ENCODE results near the gene CD200. TPM values are rescaled to one million over a fixed set of nuclear protein-coding genes. Genes with fewer than 3 reads are reported as not detected.
"Not testable (repeated sequence)": the region's sequence is repeated elsewhere in the genome, so short reads cannot be mapped to it uniquely, and the experiment has no call there.

The CD200 gene
- total and polyA plus RNA-seq, 11 donors = 0.26 to 23.9 (median 0.81) TPM

GRCh38 chr3:112401617-112402016 is 68.7 kb downstream of the CD200 start:
- Histone ChIP-seq H3K4me1 (peaks cover 0 to 5% (median 0%) of the 10 kb centered on the region in 12 donors), H3K4me3 (no peak overlapping the region), H3K27ac (no peak overlapping the region), H3K27me3 (no peaks in the 10 kb centered on the region), H3K36me3 (no peaks in the 10 kb centered on the region), H3K9me3 (no peaks in the 10 kb centered on the region)
- ATAC-seq = no peak
- WGBS, 4 donors = 73 to 88% (median 86%) methylated on average over 2 of the region's 2 CpGs
- DNase-seq = no peak
- intact Hi-C loops (cut with DNase I) = no loop called here
- TF ChIP-seq POLR2A (IDR thresholded peaks at IDR 0.05) (no peak), CTCF (IDR thresholded peaks at IDR 0.05) (no peak)

- H3K27ac ChIP-seq = no peak overlapping the region
- H3K36me3 ChIP-seq = no peaks in the 10 kb centered on the region
- H3K4me1 ChIP-seq = peaks cover 0 to 1% (median 0%) of the 10 kb centered on the region in 12 donors
- no peaks in the 10 kb centered on the region for H3K9me3 ChIP-seq
- H3K4me3 ChIP-seq = no peak overlapping the region
- intact Hi-C loops (cut with DNase I) = no loop called here
- 95 to 98% (median 96%) methylated on average over 2 of the region's 2 CpGs for WGBS, 4 donors
- TF ChIP-seq CTCF (IDR thresholded peaks at IDR 0.05) = no peak
- no peak for TF ChIP-seq POLR2A (IDR thresholded peaks at IDR 0.05)
- no peaks in the 10 kb centered on the region for H3K27me3 ChIP-seq
- DNase-seq (no peak), ATAC-seq (no peak)
Observed at GRCh38 chr3:112403103-112403502, 70.1 kb downstream of the CD200 start.

GRCh38 chr3:112404924-112405549 is 72.1 kb downstream of the CD200 start:
- ATAC-seq; H3K27ac ChIP-seq; H3K4me1 ChIP-seq; H3K36me3 ChIP-seq; intact Hi-C loops (cut with DNase I); H3K27me3 ChIP-seq; H3K4me3 ChIP-seq; DNase-seq; H3K9me3 ChIP-seq: not testable (repeated sequence)
- WGBS, 4 donors = 80 to 94% (median 84%) methylated on average over 5 of the region's 5 CpGs

GRCh38 chr3:112405845-112406244 is 72.9 kb downstream of the CD200 start:
- H3K27me3 ChIP-seq = no peaks in the 10 kb centered on the region
- no peak for ATAC-seq
- no peak for TF ChIP-seq POLR2A (IDR thresholded peaks at IDR 0.05)
- TF ChIP-seq CTCF (IDR thresholded peaks at IDR 0.05) = no peak
- no peak for DNase-seq
- no peaks in the 10 kb centered on the region for H3K9me3 ChIP-seq
- H3K36me3 ChIP-seq = no peaks in the 10 kb centered on the region
- H3K4me3 ChIP-seq = no peak overlapping the region
- WGBS, 4 donors = 85 to 91% (median 87%) methylated on average over 4 of the region's 4 CpGs
- H3K27ac ChIP-seq = no peak overlapping the region
- intact Hi-C loops (cut with DNase I) = no loop called here
- H3K4me1 ChIP-seq = no peaks in the 10 kb centered on the region

All from heart left ventricle (tissue), 16 donors.